Measurements from ENCODE around the gene PLEKHM1. TPM values are rescaled to one million over a fixed set of nuclear protein-coding genes. Genes with fewer than 3 reads are reported as not detected.

The PLEKHM1 gene
- total RNA-seq, 4 donors from 2014 or later = 43.6 to 111 (median 47.6) TPM

DNA sequence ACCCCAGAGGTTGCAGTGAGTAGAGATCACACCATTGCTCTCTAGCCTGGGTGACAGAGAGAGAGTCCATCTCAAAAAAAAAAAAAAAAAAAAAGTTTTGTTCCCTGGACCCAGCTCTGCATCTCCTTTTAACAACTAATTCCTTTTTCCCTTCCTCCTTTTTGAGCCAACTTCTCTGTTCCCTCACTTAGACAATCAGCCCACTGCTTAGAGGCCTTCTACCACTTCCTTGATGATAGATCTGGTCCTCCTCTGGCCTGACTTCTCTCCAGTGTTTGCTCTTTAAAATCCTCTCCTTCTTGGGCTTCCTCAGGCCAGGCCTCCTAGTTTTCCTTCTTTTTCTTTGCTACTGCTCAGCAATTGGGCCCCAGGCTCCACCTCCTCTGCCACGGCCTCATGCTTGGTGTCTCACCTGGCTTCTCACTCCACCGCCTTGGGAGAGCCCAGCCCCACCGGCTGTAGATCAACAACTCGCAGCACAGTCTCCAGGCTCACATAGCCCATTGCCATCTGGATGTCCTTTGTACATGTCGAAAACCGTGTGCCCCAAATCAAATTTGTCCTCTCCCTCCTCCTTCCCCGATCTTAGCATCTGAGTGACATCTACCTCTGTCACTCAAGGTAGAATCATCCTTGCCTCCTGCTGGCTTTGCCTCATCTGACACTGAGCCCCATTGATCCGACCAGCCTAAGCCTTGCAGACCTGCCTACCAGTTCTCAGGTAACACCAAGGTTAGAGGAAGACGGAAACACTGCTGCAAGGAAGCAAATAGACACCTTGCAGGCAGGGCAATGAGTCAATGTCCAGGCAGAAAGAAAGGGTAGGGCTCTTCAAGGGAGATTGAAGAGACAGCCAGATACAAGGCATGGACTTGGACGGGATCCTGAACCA is 75.3 kb downstream of the PLEKHM1 start:
- in situ Hi-C loops (cut with MboI; ENCODE audit: low pct_ligation_motif_present in 1 of 4, low pct_unique_long_range_greater_than_20kb in 1 of 4, low sequenced_read_pairs in 3 of 4) (no loop called here), intact Hi-C loops (cut with DNase I; ENCODE audit: low total_unique reads) (no loop called here)
- no peaks in the 10 kb centered on the region for H3K36me3 ChIP-seq
- DNase-seq = peak; percentile 59
- 47 to 54% methylated on average over 4 to 10 of the region's 10 CpGs for WGBS, 2 donors (ENCODE audit: low coverage in 1 of 2)
- H3K4me3 ChIP-seq = no peak overlapping the region
- H3K27me3 ChIP-seq = no peaks in the 10 kb centered on the region
- TF ChIP-seq EP300 (IDR thresholded peaks at IDR 0.05; ENCODE audit: low read depth) (no peak), CTCF (IDR thresholded peaks at IDR 0.05) (no peak), POLR2AphosphoS5 (IDR thresholded peaks at IDR 0.05) (peak in 2 of 3 donors; percentile 77 to 79), POLR2A (IDR thresholded peaks at IDR 0.05) (peak; percentile 56)
- peaks cover 42 to 88% (median 62%) of the 10 kb centered on the region in 4 donors for H3K4me1 ChIP-seq
- H3K27ac ChIP-seq = peak overlapping the region; percentile 83 to 89 (median 88)
- no peaks in the 10 kb centered on the region for H3K9me3 ChIP-seq

- TF ChIP-seq CTCF (IDR thresholded peaks at IDR 0.05) = no peak
- peak; percentile 41 to 74 (median 68) for TF ChIP-seq POLR2AphosphoS5 (IDR thresholded peaks at IDR 0.05)
- peak; percentile 70 for TF ChIP-seq POLR2A (IDR thresholded peaks at IDR 0.05)
- TF ChIP-seq EP300 (IDR thresholded peaks at IDR 0.05; ENCODE audit: low read depth) = no peak
- in situ Hi-C loops (cut with MboI; ENCODE audit: low pct_ligation_motif_present in 1 of 4, low pct_unique_long_range_greater_than_20kb in 1 of 4, low sequenced_read_pairs in 3 of 4) = no loop called here
Measured at GRCh38 chr17:45413498-45413923, 77.0 kb downstream of the PLEKHM1 start.

GRCh38 chr17:45411348-45412105 is 79.0 kb downstream of the PLEKHM1 start:
- H3K4me3 ChIP-seq = no peak overlapping the region
- H3K4me1 ChIP-seq = peaks cover 55 to 100% (median 88%) of the 10 kb centered on the region in 4 donors
- WGBS, 2 donors (ENCODE audit: low coverage in 1 of 2) = 61% methylated on average over 5 of the region's 5 CpGs; no CpG with 5 or more reads in 1 of the 2 donors
- peak overlapping the region; percentile 83 to 89 (median 88) for H3K27ac ChIP-seq
- in situ Hi-C loops (cut with MboI; ENCODE audit: low pct_ligation_motif_present in 1 of 4, low pct_unique_long_range_greater_than_20kb in 1 of 4, low sequenced_read_pairs in 3 of 4) (no loop called here), intact Hi-C loops (cut with DNase I; ENCODE audit: low total_unique reads) (no loop called here)
- peak; percentile 66 for DNase-seq
- peak in 2 of 3 donors; percentile 64 to 78 for TF ChIP-seq POLR2AphosphoS5 (IDR thresholded peaks at IDR 0.05)
- peak; percentile 54 for TF ChIP-seq POLR2A (IDR thresholded peaks at IDR 0.05)
- TF ChIP-seq EP300 (IDR thresholded peaks at IDR 0.05; ENCODE audit: low read depth) = no peak
- no peak for TF ChIP-seq CTCF (IDR thresholded peaks at IDR 0.05)
- H3K27me3 ChIP-seq = no peaks in the 10 kb centered on the region
- H3K36me3 ChIP-seq = no peaks in the 10 kb centered on the region
- no peaks in the 10 kb centered on the region for H3K9me3 ChIP-seq

More at GRCh38 chr17:45413498-45413923, 77.0 kb downstream of the PLEKHM1 start:
- DNase-seq = peak; percentile 92
- no peak overlapping the region for H3K4me3 ChIP-seq
- no peaks in the 10 kb centered on the region for H3K9me3 ChIP-seq
- peak overlapping the region; percentile 83 to 89 (median 88) for H3K27ac ChIP-seq
- 35 to 60% methylated on average over 1 to 9 of the region's 9 CpGs for WGBS, 2 donors (ENCODE audit: low coverage in 1 of 2)
- intact Hi-C loops (cut with DNase I; ENCODE audit: low total_unique reads) = no loop called here
- no peaks in the 10 kb centered on the region for H3K36me3 ChIP-seq
- peaks cover 52 to 92% (median 77%) of the 10 kb centered on the region in 4 donors for H3K4me1 ChIP-seq
- H3K27me3 ChIP-seq = no peaks in the 10 kb centered on the region
